WTC11 (cell line): Measurements from ENCODE around the gene ZNF8. TPM values are rescaled to one million over a fixed set of nuclear protein-coding genes. Genes with fewer than 3 reads are reported as not detected.

Source experiments
- ATAC-seq: fragments of 200-7000 bp; cut with Tn5 transposase; 2 replicates; pipeline ENCODE4 v1.10.0; 2021; ENCODE audit warnings: mild to moderate bottlenecking, moderate library complexity
- CTCF ChIA-PET: fragments of 300-600 bp; sonication (Branson Sonifier 250); formaldehyde crosslinking; loops from one replicate; lab custom pipeline; 2021; ENCODE audit warnings: antibody characterized with exemption; lab: Charles Lee
- POLR2A ChIA-PET: fragments of 350-600 bp; sonication (Branson Sonifier 250); formaldehyde crosslinking; loops from one replicate; lab custom pipeline; 2021; ENCODE audit warnings: antibody characterized with exemption; lab: Charles Lee
- DNase-seq: peaks from one replicate; pipeline ENCODE4 v3.0.0; 2021; ENCODE audit warnings: low spot score
- H3K27ac Mint-ChIP-seq: 2 replicates; pipeline ENCODE4 v1.8.0; 2021; ENCODE audit warnings: mixed read lengths
- H3K27me3 Mint-ChIP-seq: 2 replicates; pipeline ENCODE4 v1.8.0; 2021; ENCODE audit warnings: low read depth, mild to moderate bottlenecking, moderate library complexity, mixed read lengths
- H3K36me3 Mint-ChIP-seq: 2 replicates; pipeline ENCODE4 v1.8.0; 2021; ENCODE audit warnings: mixed read lengths
- H3K4me1 Mint-ChIP-seq: 2 replicates; pipeline ENCODE4 v1.8.0; 2022; ENCODE audit warnings: mixed read lengths
- H3K4me3 Mint-ChIP-seq: 2 replicates; pipeline ENCODE4 v1.8.0; 2021; ENCODE audit warnings: mild to moderate bottlenecking, moderate library complexity, mixed read lengths
- H3K9me3 Mint-ChIP-seq: 2 replicates; pipeline ENCODE4 v1.8.0; 2021; ENCODE audit warnings: mixed read lengths
- CREM ChIP-seq: sonication (generic); formaldehyde crosslinking; IDR thresholded peaks from 2 replicates; pipeline ENCODE4 v1.8.1; 2022; ENCODE audit warnings: mild to moderate bottlenecking, missing genetic modification reagents, moderate library complexity
- ETV6 ChIP-seq: sonication (generic); formaldehyde crosslinking; IDR thresholded peaks from 2 replicates; pipeline ENCODE4 v1.8.1; 2022; ENCODE audit warnings: mild to moderate bottlenecking, missing genetic modification reagents
- FOXJ3 ChIP-seq: sonication (generic); formaldehyde crosslinking; IDR thresholded peaks from 2 replicates; pipeline ENCODE4 v1.9.0; 2021; ENCODE audit warnings: missing genetic modification reagents, mild to moderate bottlenecking, borderline replicate concordance
- FOXP4 ChIP-seq: sonication (generic); formaldehyde crosslinking; IDR thresholded peaks from 2 replicates; pipeline ENCODE4 v1.8.0; 2022; ENCODE audit warnings: mild to moderate bottlenecking, missing genetic modification reagents
- GABPB1 ChIP-seq: sonication (generic); formaldehyde crosslinking; IDR thresholded peaks from 2 replicates; pipeline ENCODE4 v1.8.1; 2023; ENCODE audit warnings: mild to moderate bottlenecking, missing genetic modification reagents
- GRHL2 ChIP-seq: fragments of 250-450 bp; sonication (Bioruptor Pico); IDR thresholded peaks from 2 replicates; pipeline ENCODE4 v1.8.0; 2022; ENCODE audit warnings: mild to moderate bottlenecking, moderate library complexity; ENCODE audit not compliant: insufficient replicate concordance, severe bottlenecking
- GTF2I ChIP-seq: fragments of 250-450 bp; sonication (Bioruptor Pico); conservative IDR thresholded peaks from 2 replicates; pipeline ENCODE4 v1.4.0; 2021; ENCODE audit warnings: mild to moderate bottlenecking
- IRF2 ChIP-seq: sonication (generic); formaldehyde crosslinking; IDR thresholded peaks from 2 replicates; pipeline ENCODE4 v1.8.0; 2022; ENCODE audit warnings: low read depth, missing genetic modification reagents, borderline replicate concordance
- MAX ChIP-seq: sonication (generic); formaldehyde crosslinking; IDR thresholded peaks from 2 replicates; pipeline ENCODE4 v1.8.0; 2022; ENCODE audit warnings: mild to moderate bottlenecking, missing genetic modification reagents
- NFATC4 ChIP-seq: fragments of 250-450 bp; sonication (Bioruptor Pico); IDR thresholded peaks from 2 replicates; pipeline ENCODE4 v1.9.0; 2021; ENCODE audit warnings: mild to moderate bottlenecking
- NFE2L1 ChIP-seq: sonication (generic); formaldehyde crosslinking; IDR thresholded peaks from 2 replicates; pipeline ENCODE4 v1.8.1; 2023; ENCODE audit warnings: missing genetic modification reagents
- NR3C1 ChIP-seq: sonication (generic); formaldehyde crosslinking; conservative IDR thresholded peaks from 2 replicates; pipeline ENCODE4 v1.8.1; 2023; ENCODE audit warnings: low read depth, mild to moderate bottlenecking, missing genetic modification reagents
- PREB ChIP-seq: sonication (generic); formaldehyde crosslinking; IDR thresholded peaks from 2 replicates; pipeline ENCODE4 v1.8.1; 2022; ENCODE audit warnings: mild to moderate bottlenecking, missing genetic modification reagents, moderate library complexity, borderline replicate concordance
- RORB ChIP-seq: fragments of 250-450 bp; sonication (Bioruptor Pico); IDR thresholded peaks from 2 replicates; pipeline ENCODE4 v1.9.0; 2021; ENCODE audit warnings: mild to moderate bottlenecking
- STAT6 ChIP-seq: sonication (generic); formaldehyde crosslinking; conservative IDR thresholded peaks from 2 replicates; pipeline ENCODE4 v1.8.1; 2023; ENCODE audit warnings: mild to moderate bottlenecking, low read depth, missing genetic modification reagents, moderate library complexity
- USF1 ChIP-seq: sonication (generic); formaldehyde crosslinking; IDR thresholded peaks from 2 replicates; pipeline ENCODE4 v1.8.0; 2022; ENCODE audit warnings: mild to moderate bottlenecking, missing genetic modification reagents
- ZNF138 ChIP-seq: sonication (generic); formaldehyde crosslinking; conservative IDR thresholded peaks from 2 replicates; pipeline ENCODE4 v1.8.1; 2022; ENCODE audit warnings: mild to moderate bottlenecking, moderate library complexity, missing genetic modification reagents
- ZNF219 ChIP-seq: sonication (generic); formaldehyde crosslinking; IDR thresholded peaks from 2 replicates; pipeline ENCODE4 v1.8.0; 2023; ENCODE audit warnings: missing genetic modification reagents, mild to moderate bottlenecking, borderline replicate concordance
- ZNF232 ChIP-seq: sonication (generic); formaldehyde crosslinking; IDR thresholded peaks from 2 replicates; pipeline ENCODE4 v1.8.0; 2022; ENCODE audit warnings: mild to moderate bottlenecking, missing genetic modification reagents
- total RNA-seq: library from RNA; stranded (reverse); gene quantifications from 3 replicates; pipeline ENCODE4 v1.2.3, GENCODE V29; 2021

ZNF8 gene
- total RNA-seq, 1 experiment from 2014 or later: 18.8 TPM

GRCh38 chr19:58229255-58229639 lies 49.5 kb upstream of the ZNF8 start:
- ATAC-seq (peak; percentile 68), DNase-seq (peak; percentile 60)
- Mint-ChIP-seq H3K4me1 (peaks cover 22% of the 10 kb centered on the region), H3K4me3 (peak overlapping the region; percentile 92), H3K36me3 (peaks cover 46% of the 10 kb centered on the region), H3K9me3 (peaks cover 9% of the 10 kb centered on the region), H3K27me3 (peaks cover 4% of the 10 kb centered on the region; the same call in 1 of the 2 replicates)
- ChIA-PET CTCF (interaction anchor here (0.9 to 2.2 kb wide), 7 partner anchors 8 to 285 kb away, joined by 3 to 12 read pairs (median 5); partner anchors contain the start of genes ZNF8 and ZSCAN22), POLR2A (interaction anchor here (1.2 to 2.4 kb wide), 4 partner anchors 25 to 49 kb away, joined by 4 to 13 read pairs (median 5); no protein-coding TSS in a partner anchor)
- TF ChIP-seq GABPB1 (no peak), ZNF138 (CRISPR knock-in tag) (no peak), ETV6 (CRISPR knock-in tag) (no peak), STAT6 (CRISPR knock-in tag) (no peak), GRHL2 (CRISPR knock-in tag) (no peak), CREM (CRISPR knock-in tag) (no peak)
- TF ChIP-seq, all 79 proteins: peak for 0
- H3K27ac Mint-ChIP-seq: peak overlapping the region; percentile 89

GRCh38 chr19:58237324-58237723 lies 41.4 kb upstream of the ZNF8 start:
- Mint-ChIP-seq H3K27me3 (no peaks in the 10 kb centered on the region), H3K27ac (no peak overlapping the region), H3K4me1 (no peaks in the 10 kb centered on the region), H3K36me3 (peaks cover 88% of the 10 kb centered on the region), H3K9me3 (no peaks in the 10 kb centered on the region), H3K4me3 (no peak overlapping the region)
- no peak for ATAC-seq
- no peak for TF ChIP-seq NFATC4
- TF ChIP-seq RORB (CRISPR knock-in tag): no peak
- ChIA-PET POLR2A (no interaction called here), CTCF (interaction anchor here (0.8 kb wide), 1 partner anchor 9 kb away, joined by 3 read pairs; the partner anchor contains the start of gene ZNF544)
- no peak for DNase-seq

GRCh38 chr19:58243351-58243750 lies 35.4 kb upstream of the ZNF8 start:
- TF ChIP-seq NFE2L1 (no peak), ZNF232 (no peak), ZNF219 (no peak), NR3C1 (no peak), IRF2 (CRISPR knock-in tag) (no peak), MAX (CRISPR knock-in tag) (no peak), USF1 (no peak), FOXP4 (CRISPR knock-in tag) (no peak), GTF2I (no peak), FOXJ3 (CRISPR knock-in tag) (no peak), PREB (CRISPR knock-in tag) (no peak)
- TF ChIP-seq, all 79 proteins: peak for 0
- Mint-ChIP-seq H3K9me3 (peaks cover 2% of the 10 kb centered on the region), H3K27ac (peak overlapping the region; percentile 82), H3K4me3 (no peak overlapping the region), H3K36me3 (peaks cover 98% of the 10 kb centered on the region), H3K4me1 (no peaks in the 10 kb centered on the region), H3K27me3 (no peaks in the 10 kb centered on the region)
- ATAC-seq: no peak
- CTCF ChIA-PET: interaction anchor here (0.5 to 1.1 kb wide), 2 partner anchors 9 to 150 kb away, joined by 3 to 4 read pairs; no protein-coding TSS in a partner anchor
- POLR2A ChIA-PET: no interaction called here
- DNase-seq: no peak
